Dedifferentiated amniotic fluid mesenchymal stem cell (primary cell): ENCODE measurements around the gene COL6A6.
A peak's percentile ranks its signal among the peaks of the same experiment; 100 is the strongest.

Source experiments
- DNase-seq: peaks from one replicate; pipeline ENCODE4 v3.0.0-alpha.2; 2016; ENCODE audit errors: extremely low spot score

The COL6A6 gene

GRCh38 chr3:130516645-130517512 lies at the start of gene COL6A6:
COL6A6 (plus strand) TSS chr3:130517177; CDS start chr3:130560365, 43,188 bp downstream.
- DNase-seq, result no peak

DNA sequence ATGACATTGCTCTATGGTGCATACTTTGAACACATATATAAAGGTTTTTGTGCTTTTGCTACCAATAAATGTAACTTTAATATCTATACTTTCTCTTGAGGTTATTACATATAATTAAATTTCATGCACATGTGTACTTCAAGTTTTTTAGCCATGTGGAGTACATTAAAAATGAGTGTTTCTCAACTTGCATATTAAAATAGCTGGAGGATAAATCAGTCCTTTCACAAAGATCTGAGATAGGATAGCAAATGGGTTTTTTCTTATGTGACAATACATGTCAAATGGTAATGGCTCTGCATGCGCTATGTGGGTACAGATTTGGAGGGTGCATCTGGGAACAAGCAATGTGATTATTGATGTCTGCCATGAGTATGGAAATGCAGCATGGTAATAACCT lies 48.7 kb upstream of the COL6A6 start:
- no peak for DNase-seq

GRCh38 chr3:130470126-130470525 lies 46.9 kb upstream of the COL6A6 start:
- peak; percentile 72 for DNase-seq

DNA sequence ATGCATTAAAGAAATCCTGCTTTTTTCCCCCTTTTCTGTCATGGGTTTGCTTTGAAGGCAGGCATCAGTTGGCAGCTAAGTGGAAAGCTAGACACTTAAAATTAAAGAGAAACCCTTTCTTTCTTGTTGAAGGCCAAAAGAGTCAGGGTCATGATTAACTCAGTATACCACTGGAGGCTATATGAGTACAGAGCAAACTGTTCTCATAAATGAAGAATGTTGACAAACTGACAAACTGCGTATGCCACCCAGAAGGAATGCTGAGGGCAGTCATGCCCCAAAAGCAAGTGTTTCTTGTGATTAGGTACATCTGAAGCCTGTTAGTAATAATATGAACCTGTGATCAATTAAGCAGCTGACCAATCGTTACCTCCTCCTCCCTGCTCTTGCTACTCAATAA lies 43.6 kb upstream of the COL6A6 start:
- peak; percentile 66 for DNase-seq

DNA sequence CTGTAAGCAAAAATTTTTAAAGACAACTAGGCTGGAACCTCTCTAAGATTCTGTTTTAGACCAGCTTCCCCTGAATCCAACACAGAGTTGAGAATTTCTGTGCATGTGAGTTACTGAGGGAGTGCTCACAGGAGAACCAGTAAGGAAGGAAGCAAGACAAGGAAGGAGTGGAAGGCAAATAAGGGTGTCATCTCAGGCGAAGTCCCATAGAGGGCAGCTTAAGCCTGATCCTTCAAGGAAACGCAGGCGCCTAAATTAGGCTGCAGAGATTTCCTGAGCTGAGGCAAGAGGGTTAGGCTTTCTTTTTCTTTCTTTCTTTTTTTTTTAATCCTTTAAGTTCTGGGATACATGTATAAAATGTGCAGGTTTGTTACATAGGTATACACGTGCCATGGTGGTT lies 36.2 kb upstream of the COL6A6 start:
- DNase-seq, result peak; percentile 78

- peak; percentile 69 for DNase-seq
Observed at GRCh38 chr3:130488288-130488687, 28.7 kb upstream of the COL6A6 start.

GRCh38 chr3:130488769-130489450 lies 28.1 kb upstream of the COL6A6 start:
- no peak for DNase-seq

GRCh38 chr3:130490241-130490640 lies 26.7 kb upstream of the COL6A6 start:
- DNase-seq, result peak; percentile 62

- DNase-seq, result no peak
Observed at GRCh38 chr3:130491431-130491830, 25.5 kb upstream of the COL6A6 start.

DNA sequence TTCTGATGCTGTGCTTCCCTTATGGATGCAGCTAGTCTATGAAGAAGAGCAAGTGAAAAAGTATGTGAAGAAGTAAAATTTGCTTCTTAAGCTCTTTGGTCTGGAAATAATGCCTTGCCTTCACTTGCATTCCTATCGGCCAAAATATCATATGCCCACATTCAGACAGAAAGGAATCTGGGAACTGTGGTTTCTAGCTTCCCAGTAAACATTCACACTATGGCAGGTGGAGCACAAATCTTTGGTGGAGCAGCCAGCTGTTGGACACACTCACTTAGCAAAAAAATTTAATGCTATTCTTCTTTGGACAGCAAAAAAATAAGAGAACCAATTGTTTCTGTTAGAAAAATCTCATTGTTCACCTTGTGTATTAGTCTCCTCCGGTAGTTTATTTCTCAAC lies 12.3 kb upstream of the COL6A6 start:
- no peak for DNase-seq

- no peak for DNase-seq
Observed at GRCh38 chr3:130506031-130506430, 10.9 kb upstream of the COL6A6 start.

DNA sequence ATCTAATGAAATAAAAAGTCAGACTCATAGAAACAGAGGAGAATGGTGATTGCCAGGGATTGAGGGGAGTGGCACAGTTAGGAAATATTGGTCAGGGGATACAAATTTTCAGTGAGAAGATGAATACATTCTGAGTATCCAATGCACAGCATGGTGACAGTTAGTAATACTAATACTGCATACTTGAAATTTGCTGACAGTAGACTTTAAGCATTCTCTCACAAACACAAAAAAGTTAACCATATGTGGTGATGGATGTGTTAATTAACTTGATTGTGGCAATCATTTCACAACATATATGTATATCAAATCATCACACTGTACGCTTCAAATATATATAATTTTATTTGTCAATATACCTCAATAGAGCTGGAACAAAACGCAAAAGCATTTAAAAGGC lies 9.2 kb upstream of the COL6A6 start:
- DNase-seq, result no peak

GRCh38 chr3:130509008-130509407 lies 8.0 kb upstream of the COL6A6 start:
- no peak for DNase-seq

DNA sequence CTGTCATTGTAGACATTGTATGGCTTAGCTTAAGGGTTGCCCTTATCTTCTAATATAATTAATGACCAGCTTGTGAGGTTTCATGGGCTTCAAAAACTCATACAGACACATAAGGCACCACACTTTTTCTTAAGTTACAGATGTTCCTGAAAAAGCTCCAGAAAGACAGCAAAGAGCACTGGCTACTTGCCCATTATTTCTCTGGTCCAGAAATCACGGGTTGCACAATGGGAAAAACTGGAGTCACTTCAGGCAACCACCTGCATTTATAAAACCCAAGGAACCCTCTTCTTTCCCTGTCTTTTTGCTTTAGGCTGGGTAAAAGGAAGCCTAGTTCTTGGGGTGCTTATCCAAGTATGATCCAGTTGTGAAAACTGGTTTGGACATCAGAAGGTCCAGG lies 2.3 kb upstream of the COL6A6 start:
- no peak for DNase-seq

- no peak for DNase-seq
Observed at GRCh38 chr3:130515755-130516154, 1.2 kb upstream of the COL6A6 start.

DNA sequence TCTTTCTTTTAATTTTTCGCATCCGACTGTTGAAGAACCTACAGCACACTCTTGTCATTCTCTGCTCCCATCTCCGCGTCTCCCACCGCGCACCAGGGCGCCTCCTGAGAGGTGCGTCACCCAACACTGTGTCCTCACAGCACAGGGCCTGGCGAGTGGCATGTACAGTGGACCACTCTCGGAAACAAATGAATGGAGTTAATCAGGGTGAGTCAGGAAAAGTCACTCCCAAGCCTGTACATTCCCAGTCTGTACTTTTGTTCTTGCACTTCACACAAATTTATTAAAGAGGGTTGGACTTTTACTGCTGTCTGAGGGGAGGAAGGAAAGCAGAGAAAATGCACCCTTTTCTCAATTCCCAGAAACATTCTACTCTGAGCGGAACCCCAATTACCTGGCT lies 625 bp downstream of the COL6A6 start:
- DNase-seq, result no peak

GRCh38 chr3:130519754-130520153 lies 2.8 kb downstream of the COL6A6 start:
- DNase-seq, result no peak

DNA sequence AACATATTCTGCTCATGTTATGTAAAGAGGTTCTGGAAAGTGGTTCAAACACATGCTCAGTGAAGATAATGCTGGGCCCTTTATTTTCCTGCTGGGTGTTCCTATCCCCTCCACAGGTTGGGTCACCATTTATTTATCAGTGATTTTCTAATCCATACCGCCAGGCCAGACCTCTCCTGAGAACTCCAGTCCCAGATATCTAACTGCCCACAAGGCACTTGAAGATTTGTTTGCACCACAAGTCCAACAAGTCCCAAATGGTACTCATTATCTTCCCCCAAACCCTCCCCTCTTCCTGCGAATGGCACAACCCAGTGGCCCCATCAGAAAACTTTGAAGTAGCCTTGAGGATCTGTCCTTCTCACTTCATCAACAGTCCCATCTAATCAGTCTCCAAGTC lies 5.4 kb downstream of the COL6A6 start:
- no peak for DNase-seq

GRCh38 chr3:130527426-130527825 lies 10.4 kb downstream of the COL6A6 start:
- no peak for DNase-seq

GRCh38 chr3:130528120-130528519 lies 11.1 kb downstream of the COL6A6 start:
- no peak for DNase-seq

- no peak for DNase-seq
Observed at GRCh38 chr3:130529486-130530215, 12.7 kb downstream of the COL6A6 start.

GRCh38 chr3:130533247-130533646 lies 16.3 kb downstream of the COL6A6 start:
- no peak for DNase-seq
